ENCODE measurements around the gene PLA2G5. TPM values are rescaled to one million over a fixed set of nuclear protein-coding genes. Genes with fewer than 3 reads are reported as not detected.

The PLA2G5 gene
- polyA plus RNA-seq, 3 donors: not detected

GRCh38 chr1:20102875-20103274 lies 32.9 kb downstream of the PLA2G5 start:
- no peak overlapping the region for H3K27ac ChIP-seq (ENCODE audit: low read depth in 1 of 2, low read length in 2 of 2)
- H3K9me3 ChIP-seq (replicated peaks in 1 of 2; ENCODE audit: control insufficient read depth in 1 of 2, insufficient read depth in 1 of 2, low read length in 2 of 2): no peaks in the 10 kb centered on the region
- intact Hi-C loops (cut with micrococcal nuclease): loop anchor here (5.0 kb wide), 3 partner anchors 49 to 94 kb away; no protein-coding TSS in a partner anchor

GRCh38 chr1:20105856-20106255 lies 35.9 kb downstream of the PLA2G5 start:
- Histone ChIP-seq H3K79me2 (ENCODE audit: insufficient read depth, low read length) (no peaks in the 10 kb centered on the region), H3K27me3 (ENCODE audit: control insufficient read depth in 2 of 2, insufficient read depth in 2 of 2, low read length in 2 of 2) (peaks cover 0 to 4% of the 10 kb centered on the region in 2 donors), H3K9ac (ENCODE audit: insufficient read depth, low read length, poor library complexity, severe bottlenecking) (no peak overlapping the region), H3K4me3 (replicated peaks in 1 of 3; ENCODE audit: low read depth in 2 of 3, low read length in 3 of 3) (no peak overlapping the region), H3K9me3 (replicated peaks in 1 of 2; ENCODE audit: control insufficient read depth in 1 of 2, insufficient read depth in 1 of 2, low read length in 2 of 2) (no peaks in the 10 kb centered on the region), H3K36me3 (replicated peaks in 1 of 2; ENCODE audit: control insufficient read depth in 1 of 2, insufficient read depth in 2 of 2, low read length in 2 of 2) (no peaks in the 10 kb centered on the region), H3K27ac (ENCODE audit: low read depth in 1 of 2, low read length in 2 of 2) (no peak overlapping the region), H2AFZ (ENCODE audit: insufficient read depth, low read depth, low read length, poor library complexity, severe bottlenecking) (no peak overlapping the region), H3K4me1 (ENCODE audit: control insufficient read depth in 1 of 2, insufficient read depth in 2 of 2, low read length in 2 of 2) (no peaks in the 10 kb centered on the region), H4K20me1 (ENCODE audit: insufficient read depth, low read length) (no peaks in the 10 kb centered on the region), H3K4me2 (replicated peaks; ENCODE audit: extremely low read depth, low read length, poor library complexity, severe bottlenecking) (no peak overlapping the region)
- no peak for TF ChIP-seq CTCF (IDR thresholded peaks at IDR 0.05)
- intact Hi-C loops (cut with micrococcal nuclease): no loop called here
- H3K36me3 Mint-ChIP-seq: no peaks in the 10 kb centered on the region
- no peaks in the 10 kb centered on the region for H3K4me1 Mint-ChIP-seq
- peaks cover 9 to 21% (median 11%) of the 10 kb centered on the region in 3 donors for H3K27me3 Mint-ChIP-seq (ENCODE audit: low read depth in 3 of 3)
- no peak overlapping the region for H3K27ac Mint-ChIP-seq
- no peaks in the 10 kb centered on the region for H3K9me3 Mint-ChIP-seq
- no peak for DNase-seq
- no peak overlapping the region for H3K4me3 Mint-ChIP-seq
- 80% methylated on average over 1 of the region's 1 CpG for WGBS (ENCODE audit: insufficient coverage)

More at GRCh38 chr1:20102875-20103274, 32.9 kb downstream of the PLA2G5 start:
- peak in 1 of 3 donors; percentile 10 for DNase-seq
- peaks cover 2% of the 10 kb centered on the region for H3K4me1 Mint-ChIP-seq
- WGBS (ENCODE audit: insufficient coverage): no CpG with 5 or more reads among the region's 1 CpG
- Histone ChIP-seq H3K4me1 (ENCODE audit: control insufficient read depth in 1 of 2, insufficient read depth in 2 of 2, low read length in 2 of 2) (peaks cover 0 to 3% of the 10 kb centered on the region in 2 donors), H2AFZ (ENCODE audit: insufficient read depth, low read depth, low read length, poor library complexity, severe bottlenecking) (no peak overlapping the region), H3K79me2 (ENCODE audit: insufficient read depth, low read length) (no peaks in the 10 kb centered on the region), H4K20me1 (ENCODE audit: insufficient read depth, low read length) (no peaks in the 10 kb centered on the region), H3K36me3 (replicated peaks in 1 of 2; ENCODE audit: control insufficient read depth in 1 of 2, insufficient read depth in 2 of 2, low read length in 2 of 2) (no peaks in the 10 kb centered on the region), H3K4me3 (replicated peaks in 1 of 3; ENCODE audit: low read depth in 2 of 3, low read length in 3 of 3) (no peak overlapping the region), H3K9ac (ENCODE audit: insufficient read depth, low read length, poor library complexity, severe bottlenecking) (no peak overlapping the region), H3K4me2 (replicated peaks; ENCODE audit: extremely low read depth, low read length, poor library complexity, severe bottlenecking) (no peak overlapping the region), H3K27me3 (ENCODE audit: control insufficient read depth in 2 of 2, insufficient read depth in 2 of 2, low read length in 2 of 2) (peaks cover 0 to 4% of the 10 kb centered on the region in 2 donors)
- no peak for TF ChIP-seq CTCF (IDR thresholded peaks at IDR 0.05)
- no peak overlapping the region for H3K4me3 Mint-ChIP-seq
- peaks cover 4 to 15% (median 10%) of the 10 kb centered on the region in 3 donors for H3K27me3 Mint-ChIP-seq (ENCODE audit: low read depth in 3 of 3)
- peak overlapping the region in 1 of 7 donors; percentile 43 for H3K27ac Mint-ChIP-seq
- H3K9me3 Mint-ChIP-seq: no peaks in the 10 kb centered on the region
- no peaks in the 10 kb centered on the region for H3K36me3 Mint-ChIP-seq
